ENCODE results near the gene SMARCB1.

The SMARCB1 gene

GRCh38 chr22:23762842-23763578 is 23.8 kb upstream of the SMARCB1 start, which contains the start of gene C22orf15:
C22orf15 (plus strand) TSS chr22:23762990; CDS start chr22:23763307, 317 bp downstream.
- DNase-seq = peak in 1 of 2 experiments; percentile 49

- DNase-seq = peak; percentile 72 to 78
These were observed 23.2 kb upstream of the SMARCB1 start for GRCh38 chr22:23763579-23763945.

GRCh38 chr22:23763954-23764353 is 22.8 kb upstream of the SMARCB1 start:
- DNase-seq = no peak

- DNase-seq = no peak
These were observed 21.6 kb upstream of the SMARCB1 start for GRCh38 chr22:23764899-23765881.

- no peak for DNase-seq
These were observed 19.5 kb upstream of the SMARCB1 start for GRCh38 chr22:23767303-23767672.

GRCh38 chr22:23767673-23768548 is 18.9 kb upstream of the SMARCB1 start, which contains the start of gene CHCHD10:
CHCHD10 (minus strand) TSS chr22:23767972; CDS start chr22:23767874, 98 bp downstream.
- DNase-seq = peak; percentile 88 to 91

- DNase-seq = no peak
These were observed 17.3 kb upstream of the SMARCB1 start for GRCh38 chr22:23769321-23769965.

GRCh38 chr22:23772315-23772648 is 14.5 kb upstream of the SMARCB1 start:
- DNase-seq = no peak

- DNase-seq = peak; percentile 67 to 71
These were observed 13.9 kb upstream of the SMARCB1 start, which contains the start of gene MMP11 for GRCh38 chr22:23772649-23773473. MMP11 (plus strand) TSS chr22:23772849; CDS start chr22:23772871, 22 bp downstream.

- DNase-seq = no peak
These were observed 13.2 kb upstream of the SMARCB1 start for GRCh38 chr22:23773483-23774113.

GRCh38 chr22:23774114-23774921 is 12.4 kb upstream of the SMARCB1 start:
- no peak for DNase-seq

- DNase-seq = no peak
These were observed 11.8 kb upstream of the SMARCB1 start for GRCh38 chr22:23774922-23775436.

- no peak for DNase-seq
These were observed 10.9 kb upstream of the SMARCB1 start for GRCh38 chr22:23775779-23776375.

GRCh38 chr22:23777776-23778576 is 8.8 kb upstream of the SMARCB1 start:
- no peak for DNase-seq

GRCh38 chr22:23778577-23778900 is 8.2 kb upstream of the SMARCB1 start:
- DNase-seq = no peak

GRCh38 chr22:23779083-23779482 is 7.7 kb upstream of the SMARCB1 start:
- no peak for DNase-seq

GRCh38 chr22:23779731-23780130 is 7.0 kb upstream of the SMARCB1 start:
- no peak for DNase-seq

- DNase-seq = no peak
These were observed 6.5 kb upstream of the SMARCB1 start for GRCh38 chr22:23780146-23780748.
